ENCODE measurements around the gene IGF2.
"Not testable (repeated sequence)": the region's sequence is repeated elsewhere in the genome, so short reads cannot be mapped to it uniquely, and the experiment has no call there.

IGF2 gene

GRCh38 chr11:2180347-2180746 lies 41.2 kb upstream of the IGF2 start:
- Histone ChIP-seq H3K4me3 (no peak overlapping the region), H3K36me3 (ENCODE audit: insufficient read depth, low read length) (no peaks in the 10 kb centered on the region), H3K27ac (no peak overlapping the region), H3K9ac (ENCODE audit: insufficient read length) (no peak overlapping the region), H3K9me3 (ENCODE audit: low read depth, low read length) (no peaks in the 10 kb centered on the region)
- TF ChIP-seq FOXP2 (optimal IDR thresholded peaks at IDR 0.05; ENCODE audit: control extremely low read depth, extremely low read length, insufficient read depth) = no peak
- TF ChIP-seq EZH2 (IDR thresholded peaks at IDR 0.05) = no peak
- DNase-seq (ENCODE audit: low read depth, low spot score) = no peak

GRCh38 chr11:2179516-2179915 lies 40.3 kb upstream of the IGF2 start:
- no peak overlapping the region for H3K27ac ChIP-seq
- no peak overlapping the region for H3K4me3 ChIP-seq
- DNase-seq (ENCODE audit: low read depth, low spot score) = no peak
- H3K9me3 ChIP-seq (ENCODE audit: low read depth, low read length) = no peaks in the 10 kb centered on the region
- no peak for TF ChIP-seq FOXP2 (optimal IDR thresholded peaks at IDR 0.05; ENCODE audit: control extremely low read depth, extremely low read length, insufficient read depth)
- TF ChIP-seq POLR2AphosphoS5 (IDR thresholded peaks at IDR 0.05; ENCODE audit: borderline replicate concordance, low read depth, low read length) = no peak
- TF ChIP-seq EZH2 (IDR thresholded peaks at IDR 0.05) = no peak
- H3K36me3 ChIP-seq (ENCODE audit: insufficient read depth, low read length) = no peaks in the 10 kb centered on the region
- no peak overlapping the region for H3K9ac ChIP-seq (ENCODE audit: insufficient read length)

DNA sequence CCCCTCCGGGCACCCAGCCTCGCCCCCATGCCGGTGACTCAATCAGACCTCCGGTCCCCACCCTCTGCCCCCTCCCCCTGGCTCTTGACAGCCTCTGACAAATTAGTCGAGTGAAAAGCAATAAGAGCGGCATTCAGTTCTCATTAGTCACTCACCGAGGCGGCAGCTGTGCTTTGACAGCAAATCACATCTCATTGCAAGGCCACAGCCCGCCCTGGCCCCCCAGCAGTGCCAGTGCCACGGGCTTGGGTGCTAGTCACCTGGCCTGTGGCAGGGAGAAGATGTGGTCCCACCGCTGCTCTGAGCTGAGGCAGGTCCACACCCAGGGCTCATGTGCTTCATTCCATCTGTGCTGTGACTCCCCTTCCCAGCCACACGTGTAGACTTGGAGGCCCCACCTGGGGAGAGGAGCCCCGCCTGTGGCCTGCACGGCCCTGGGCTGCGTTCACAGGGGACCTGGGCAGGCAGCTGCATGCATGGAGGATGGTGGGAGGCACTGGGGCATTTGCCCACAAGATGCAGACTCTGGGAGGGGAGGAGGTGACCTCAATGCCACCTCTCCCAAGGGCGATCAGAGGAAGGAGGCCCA lies 39.8 kb upstream of the IGF2 start:
- Histone ChIP-seq H3K9me3 (ENCODE audit: low read depth, low read length) (no peaks in the 10 kb centered on the region), H3K9ac (ENCODE audit: insufficient read length) (no peak overlapping the region), H3K4me3 (no peak overlapping the region), H3K27ac (no peak overlapping the region), H3K36me3 (ENCODE audit: insufficient read depth, low read length) (no peaks in the 10 kb centered on the region)
- DNase-seq (ENCODE audit: low read depth, low spot score) = no peak
- TF ChIP-seq FOXP2 (optimal IDR thresholded peaks at IDR 0.05; ENCODE audit: control extremely low read depth, extremely low read length, insufficient read depth) (no peak), EZH2 (IDR thresholded peaks at IDR 0.05) (no peak), POLR2AphosphoS5 (IDR thresholded peaks at IDR 0.05; ENCODE audit: borderline replicate concordance, low read depth, low read length) (no peak)

DNA sequence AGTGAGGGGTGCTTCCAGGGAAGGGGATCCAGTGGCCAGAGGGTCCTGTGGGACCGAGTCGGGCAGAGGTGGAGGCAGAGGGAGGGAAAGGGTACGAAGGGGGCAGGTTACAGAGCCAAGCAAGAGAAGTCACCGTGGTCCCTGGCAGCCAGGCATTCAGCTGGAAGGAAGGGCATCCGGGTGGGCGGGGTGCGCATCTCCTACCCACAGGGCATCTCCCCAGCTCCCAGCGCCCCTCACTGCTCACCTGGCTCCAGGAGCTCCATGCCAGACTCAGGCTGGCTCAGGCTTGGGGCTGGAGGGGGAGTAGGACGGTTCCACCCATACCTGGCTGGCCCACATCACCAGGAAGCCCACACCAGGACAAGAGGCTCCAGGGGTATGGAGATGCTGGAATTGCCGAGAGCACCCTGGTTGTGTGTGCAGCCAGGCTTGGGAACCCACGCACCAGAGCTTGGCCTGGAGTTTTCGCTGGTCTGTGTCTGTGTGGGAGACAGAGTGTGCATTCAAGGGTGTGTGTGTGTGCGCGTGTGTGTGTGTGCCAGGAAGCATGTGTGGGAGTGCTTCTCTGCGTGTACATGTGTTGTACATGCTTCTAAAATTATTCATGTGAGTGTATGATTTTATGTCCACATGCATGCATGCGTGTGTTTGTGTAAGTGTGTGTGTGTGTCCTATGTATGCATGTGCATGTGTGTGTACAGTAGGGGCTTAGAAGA lies 39.0 kb upstream of the IGF2 start:
- H3K27ac ChIP-seq; H3K9ac ChIP-seq (ENCODE audit: insufficient read length): not testable (repeated sequence)

GRCh38 chr11:2177076-2177475 lies 37.9 kb upstream of the IGF2 start:
- Histone ChIP-seq H3K36me3 (ENCODE audit: insufficient read depth, low read length) (no peaks in the 10 kb centered on the region), H3K9me3 (ENCODE audit: low read depth, low read length) (no peaks in the 10 kb centered on the region), H3K27ac (no peak overlapping the region), H3K4me3 (no peak overlapping the region), H3K9ac (ENCODE audit: insufficient read length) (no peak overlapping the region)
- TF ChIP-seq EZH2 (IDR thresholded peaks at IDR 0.05) (no peak), POLR2AphosphoS5 (IDR thresholded peaks at IDR 0.05; ENCODE audit: borderline replicate concordance, low read depth, low read length) (no peak), FOXP2 (optimal IDR thresholded peaks at IDR 0.05; ENCODE audit: control extremely low read depth, extremely low read length, insufficient read depth) (no peak)
- DNase-seq (ENCODE audit: low read depth, low spot score) = no peak

More for the DNA sequence above, 39.0 kb upstream of the IGF2 start:
- DNase-seq (ENCODE audit: low read depth, low spot score); H3K36me3 ChIP-seq (ENCODE audit: insufficient read depth, low read length); H3K4me3 ChIP-seq; H3K9me3 ChIP-seq (ENCODE audit: low read depth, low read length): not testable (repeated sequence)

DNA sequence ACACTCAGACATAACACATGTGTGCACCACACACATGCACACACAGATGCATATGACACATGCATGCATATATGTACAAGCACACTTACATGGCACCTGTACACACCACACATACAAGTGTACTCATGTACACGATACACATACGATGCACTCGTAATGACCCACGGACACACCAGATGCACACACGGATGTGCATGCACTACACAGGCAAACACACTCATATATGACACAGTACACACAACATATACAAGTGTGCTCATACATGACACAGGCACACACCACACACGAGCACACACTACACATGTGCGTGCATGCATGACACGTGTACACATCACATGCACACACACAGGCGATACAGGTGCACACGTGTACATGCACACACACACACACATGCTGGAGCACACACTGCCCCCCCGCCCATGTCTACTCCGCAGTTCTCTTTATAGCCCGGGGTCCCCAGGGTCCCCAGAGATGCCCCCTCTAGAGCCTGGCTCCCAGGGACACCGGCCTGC lies 37.3 kb upstream of the IGF2 start:
- no peak overlapping the region for H3K4me3 ChIP-seq
- no peaks in the 10 kb centered on the region for H3K36me3 ChIP-seq (ENCODE audit: insufficient read depth, low read length)
- no peaks in the 10 kb centered on the region for H3K9me3 ChIP-seq (ENCODE audit: low read depth, low read length)
- no peak overlapping the region for H3K27ac ChIP-seq
- DNase-seq (ENCODE audit: low read depth, low spot score) = no peak
- no peak for TF ChIP-seq EZH2 (IDR thresholded peaks at IDR 0.05)
- no peak for TF ChIP-seq FOXP2 (optimal IDR thresholded peaks at IDR 0.05; ENCODE audit: control extremely low read depth, extremely low read length, insufficient read depth)
- no peak for TF ChIP-seq POLR2AphosphoS5 (IDR thresholded peaks at IDR 0.05; ENCODE audit: borderline replicate concordance, low read depth, low read length)
- no peak overlapping the region for H3K9ac ChIP-seq (ENCODE audit: insufficient read length)

DNA sequence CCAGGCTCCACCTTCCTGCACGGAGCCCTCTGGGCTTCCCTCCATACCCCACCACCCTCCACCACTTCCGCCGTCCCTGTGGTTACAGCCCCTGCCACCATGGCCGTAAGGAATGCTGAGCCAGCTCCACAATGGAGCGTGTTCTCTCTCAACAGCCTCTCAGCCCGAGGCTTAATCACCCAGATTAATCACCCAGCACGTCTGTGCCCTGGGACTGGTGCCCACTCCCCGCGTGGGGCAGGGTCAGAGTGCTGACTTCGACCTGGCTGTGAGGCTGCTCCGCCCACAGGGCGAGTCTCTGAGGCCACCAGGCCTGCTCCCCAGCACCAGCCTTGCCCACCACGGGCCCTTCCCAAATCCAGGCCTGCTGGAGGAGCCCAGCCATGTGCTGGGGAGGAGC lies 36.5 kb upstream of the IGF2 start:
- no peak overlapping the region for H3K27ac ChIP-seq
- no peak overlapping the region for H3K9ac ChIP-seq (ENCODE audit: insufficient read length)
- no peak overlapping the region for H3K4me3 ChIP-seq
- no peaks in the 10 kb centered on the region for H3K36me3 ChIP-seq (ENCODE audit: insufficient read depth, low read length)
- no peak for DNase-seq (ENCODE audit: low read depth, low spot score)
- no peak for TF ChIP-seq FOXP2 (optimal IDR thresholded peaks at IDR 0.05; ENCODE audit: control extremely low read depth, extremely low read length, insufficient read depth)
- TF ChIP-seq EZH2 (IDR thresholded peaks at IDR 0.05) = no peak
- TF ChIP-seq POLR2AphosphoS5 (IDR thresholded peaks at IDR 0.05; ENCODE audit: borderline replicate concordance, low read depth, low read length) = no peak
- no peaks in the 10 kb centered on the region for H3K9me3 ChIP-seq (ENCODE audit: low read depth, low read length)

DNA sequence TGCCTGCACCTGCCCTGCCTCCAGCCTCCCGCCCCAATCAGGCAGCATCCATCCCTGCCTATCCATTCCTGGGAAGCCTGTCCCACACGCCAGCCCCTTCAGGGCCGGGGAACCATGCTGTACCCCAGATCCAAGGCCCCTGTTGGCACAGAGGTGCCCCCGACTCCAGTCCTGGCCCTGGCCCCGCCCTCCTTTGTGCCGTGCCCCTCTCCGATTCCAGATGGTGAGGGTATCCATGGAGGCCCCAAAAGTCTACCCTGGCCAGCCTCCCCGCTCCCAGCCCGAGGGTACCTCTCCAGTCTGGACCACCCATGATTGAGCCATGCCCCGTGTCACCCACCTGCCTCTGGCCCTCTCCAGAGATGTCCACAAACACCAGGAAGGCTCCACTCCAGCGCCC lies 35.2 kb upstream of the IGF2 start:
- H3K9ac ChIP-seq (ENCODE audit: insufficient read length) = no peak overlapping the region
- H3K9me3 ChIP-seq (ENCODE audit: low read depth, low read length) = no peaks in the 10 kb centered on the region
- no peak overlapping the region for H3K4me3 ChIP-seq
- DNase-seq (ENCODE audit: low read depth, low spot score) = no peak
- H3K36me3 ChIP-seq (ENCODE audit: insufficient read depth, low read length) = no peaks in the 10 kb centered on the region
- no peak overlapping the region for H3K27ac ChIP-seq
- no peak for TF ChIP-seq POLR2AphosphoS5 (IDR thresholded peaks at IDR 0.05; ENCODE audit: borderline replicate concordance, low read depth, low read length)
- TF ChIP-seq FOXP2 (optimal IDR thresholded peaks at IDR 0.05; ENCODE audit: control extremely low read depth, extremely low read length, insufficient read depth) = no peak
- no peak for TF ChIP-seq EZH2 (IDR thresholded peaks at IDR 0.05)

GRCh38 chr11:2173761-2174160 lies 34.6 kb upstream of the IGF2 start:
- TF ChIP-seq EZH2 (IDR thresholded peaks at IDR 0.05) (no peak), FOXP2 (optimal IDR thresholded peaks at IDR 0.05; ENCODE audit: control extremely low read depth, extremely low read length, insufficient read depth) (no peak), POLR2AphosphoS5 (IDR thresholded peaks at IDR 0.05; ENCODE audit: borderline replicate concordance, low read depth, low read length) (no peak)
- no peak for DNase-seq (ENCODE audit: low read depth, low spot score)
- no peak overlapping the region for H3K27ac ChIP-seq

More at GRCh38 chr11:2173761-2174160, 34.6 kb upstream of the IGF2 start:
- H3K9me3 ChIP-seq (ENCODE audit: low read depth, low read length) = no peaks in the 10 kb centered on the region
- H3K4me3 ChIP-seq = no peak overlapping the region
- no peak overlapping the region for H3K9ac ChIP-seq (ENCODE audit: insufficient read length)
- no peaks in the 10 kb centered on the region for H3K36me3 ChIP-seq (ENCODE audit: insufficient read depth, low read length)

Data from SK-N-MC (cell line).